ENCODE measurements around the gene RPTOR.

Gene RPTOR

DNA sequence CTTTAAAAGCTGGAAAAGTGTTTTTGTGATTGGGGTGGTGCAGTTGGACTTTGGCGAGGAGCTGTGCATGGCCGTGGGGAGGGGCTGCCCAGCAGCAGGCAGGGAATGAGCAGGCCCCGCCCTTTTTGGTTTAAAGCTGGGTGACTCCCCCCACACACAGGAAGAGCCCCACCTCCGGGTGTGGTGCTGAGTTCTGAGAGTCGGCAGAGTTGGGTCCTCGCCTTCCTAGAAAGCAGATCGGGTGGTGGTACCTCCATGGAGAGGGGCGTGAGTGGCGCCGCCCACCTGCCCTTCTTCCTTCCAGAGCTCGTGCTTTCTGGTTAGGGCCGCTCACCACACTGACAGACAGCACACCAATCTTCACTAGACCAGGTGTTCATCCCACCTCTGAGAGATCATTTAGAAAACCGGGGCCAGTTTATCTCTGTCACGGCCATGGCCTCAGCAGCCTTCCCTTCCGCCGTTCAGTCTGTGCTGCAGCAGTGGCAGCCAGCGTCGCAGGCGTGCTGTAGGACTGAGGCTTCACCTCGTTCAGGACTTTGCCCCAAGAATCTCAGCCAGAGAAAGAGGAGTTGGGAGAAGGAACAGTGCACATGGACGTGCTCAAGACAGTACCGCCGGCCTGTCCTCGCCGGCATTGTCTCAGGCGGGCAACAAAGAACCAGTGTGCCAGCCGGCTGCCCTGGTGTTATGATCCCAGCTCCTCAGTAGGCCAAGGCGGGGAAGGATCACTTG is 303.0 kb downstream of the RPTOR start:
- DNase-seq (ENCODE audit: low read depth in 2 of 2): peak; percentile 49 to 66

- DNase-seq (ENCODE audit: low read depth in 2 of 2): no peak
Measured at GRCh38 chr17:80848449-80849102, 303.9 kb downstream of the RPTOR start.

- no peak for DNase-seq (ENCODE audit: low read depth in 2 of 2)
Measured at GRCh38 chr17:80849119-80849518, 304.5 kb downstream of the RPTOR start.

- no peak for DNase-seq (ENCODE audit: low read depth in 2 of 2)
Measured at GRCh38 chr17:80850109-80850508, 305.5 kb downstream of the RPTOR start.

DNA sequence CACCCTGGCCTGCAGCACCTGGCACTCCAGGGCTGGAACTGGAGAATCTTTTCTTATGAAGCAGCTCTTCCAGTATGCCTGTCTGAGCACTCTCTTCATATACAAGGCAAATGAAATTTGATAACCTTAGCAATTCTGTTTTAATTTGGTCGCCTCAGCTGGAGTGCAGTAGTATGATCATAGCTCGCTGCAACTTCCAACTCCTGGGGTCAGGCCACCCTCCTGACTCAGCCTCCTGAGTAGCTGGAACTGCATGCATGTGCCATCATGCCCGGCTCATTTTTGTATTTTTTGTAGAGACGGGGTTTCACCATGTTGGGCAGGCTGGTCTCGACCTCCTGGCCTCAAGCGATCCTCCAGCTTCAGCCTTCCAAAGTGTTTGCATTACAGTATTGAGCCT is 306.2 kb downstream of the RPTOR start:
- DNase-seq (ENCODE audit: low read depth in 2 of 2): no peak

- DNase-seq (ENCODE audit: low read depth in 2 of 2): no peak
Measured at GRCh38 chr17:80851277-80851925, 306.8 kb downstream of the RPTOR start.

DNA sequence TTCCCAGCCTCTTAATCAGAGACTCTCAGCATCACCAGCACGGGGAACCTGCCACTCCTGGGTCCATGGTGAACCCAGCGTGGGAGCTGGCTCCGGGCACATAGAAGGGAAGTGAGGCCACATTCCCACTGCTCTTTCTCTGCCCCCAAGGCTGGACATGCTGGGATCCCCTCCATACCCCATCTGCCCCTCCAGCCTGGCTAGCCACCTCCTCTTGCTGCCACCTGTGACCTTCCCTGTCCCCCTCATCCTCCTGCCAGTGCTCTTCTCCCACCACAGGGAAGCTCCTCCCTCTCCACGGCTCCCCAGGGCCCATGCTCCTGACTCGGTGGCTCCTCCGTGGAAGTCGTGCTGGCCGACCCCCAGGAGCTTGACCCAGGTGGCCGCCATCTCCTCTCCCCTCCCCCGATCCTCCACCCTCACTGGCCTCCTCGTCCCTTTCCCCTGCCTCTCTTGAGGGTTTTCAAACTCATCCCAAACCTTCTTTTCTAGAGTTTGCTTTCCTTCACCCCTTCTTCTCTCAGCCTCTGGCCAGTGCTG is 307.9 kb downstream of the RPTOR start:
- DNase-seq (ENCODE audit: low read depth in 2 of 2): no peak

GRCh38 chr17:80853076-80853475 is 308.4 kb downstream of the RPTOR start:
- DNase-seq (ENCODE audit: low read depth in 2 of 2): no peak

DNA sequence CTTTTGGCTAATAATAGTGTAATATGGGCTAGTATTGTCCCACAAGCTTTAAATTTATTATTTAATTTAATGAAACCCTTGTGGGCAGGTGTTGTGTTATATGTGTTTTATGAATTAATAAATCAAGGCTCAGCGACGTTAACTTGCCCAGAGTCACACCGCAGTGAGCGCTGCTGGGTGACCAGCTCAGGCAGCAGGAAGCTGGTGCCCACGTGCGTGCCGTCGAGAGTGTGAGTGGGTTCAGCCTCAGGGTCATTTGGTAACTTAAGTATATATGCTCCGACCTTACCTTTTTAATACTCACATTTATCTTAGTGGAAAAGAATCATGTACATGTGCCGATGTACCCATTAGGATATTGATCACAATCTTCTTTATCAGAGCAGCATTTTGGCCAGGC is 309.6 kb downstream of the RPTOR start:
- no peak for DNase-seq (ENCODE audit: low read depth in 2 of 2)

GRCh38 chr17:80855196-80855947 is 310.7 kb downstream of the RPTOR start:
- no peak for DNase-seq (ENCODE audit: low read depth in 2 of 2)

GRCh38 chr17:80855948-80856862 is 311.6 kb downstream of the RPTOR start:
- DNase-seq (ENCODE audit: low read depth in 2 of 2): peak; percentile 72 to 79

- no peak for DNase-seq (ENCODE audit: low read depth in 2 of 2)
Measured at GRCh38 chr17:80856863-80857755, 312.5 kb downstream of the RPTOR start.

DNA sequence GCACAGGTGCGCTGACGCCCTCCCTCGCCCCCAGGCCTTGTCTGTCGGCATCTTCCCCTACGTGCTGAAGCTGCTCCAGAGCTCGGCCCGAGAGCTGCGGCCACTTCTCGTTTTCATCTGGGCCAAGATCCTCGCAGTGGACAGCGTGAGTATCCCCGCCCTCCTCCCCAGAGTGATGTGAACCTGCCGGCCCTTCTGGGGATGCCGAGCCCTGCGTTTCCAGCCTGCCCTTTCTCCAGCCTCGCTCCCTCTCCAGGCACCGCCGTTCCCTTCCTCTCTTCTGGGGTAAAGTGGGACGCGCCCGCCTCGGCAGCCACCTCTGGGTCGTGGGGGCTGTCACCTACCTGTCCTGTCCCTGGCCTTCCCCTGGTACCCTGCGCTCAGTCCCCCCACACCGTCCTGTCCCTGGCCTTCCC is 313.1 kb downstream of the RPTOR start:
- DNase-seq (ENCODE audit: low read depth in 2 of 2): no peak

DNA sequence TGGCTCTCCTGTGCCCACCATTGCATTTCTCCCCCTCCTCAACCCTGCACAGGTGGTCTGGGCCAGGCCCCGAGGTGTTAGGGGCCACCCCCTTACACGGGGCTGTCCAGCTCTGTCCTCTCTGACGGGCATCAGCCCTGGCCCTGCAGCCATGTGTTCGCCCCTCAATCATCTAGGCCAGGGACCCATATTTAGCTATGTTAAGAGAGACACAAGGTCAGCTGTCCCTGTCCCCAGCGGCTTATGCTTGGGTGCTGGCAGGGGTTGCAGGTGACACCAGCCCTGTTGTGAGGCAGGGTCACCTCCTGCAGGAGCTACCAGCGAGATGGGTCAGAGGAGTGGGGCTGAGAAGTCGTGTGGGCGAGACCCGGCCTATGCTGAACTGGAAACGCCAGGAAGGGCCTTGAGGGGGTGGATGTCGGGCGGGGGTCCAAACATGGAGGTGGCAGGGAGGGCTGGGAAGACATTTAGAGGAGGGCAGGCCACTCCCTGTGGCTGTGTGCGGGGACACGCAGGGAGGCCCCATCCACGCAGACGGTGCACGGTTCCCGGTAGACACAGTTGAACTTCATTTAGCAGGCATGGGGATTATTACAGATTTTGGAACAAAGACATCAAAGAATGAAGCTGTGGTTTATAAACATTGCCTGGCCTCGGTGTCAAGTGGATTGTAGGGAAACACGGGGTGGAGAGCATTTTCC is 313.8 kb downstream of the RPTOR start:
- no peak for DNase-seq (ENCODE audit: low read depth in 2 of 2)

- DNase-seq (ENCODE audit: low read depth in 2 of 2): no peak
Measured at GRCh38 chr17:80859002-80859941, 314.6 kb downstream of the RPTOR start.

GRCh38 chr17:80860101-80860671 is 315.5 kb downstream of the RPTOR start:
- no peak for DNase-seq (ENCODE audit: low read depth in 2 of 2)

GRCh38 chr17:80860703-80861417 is 316.2 kb downstream of the RPTOR start:
- DNase-seq (ENCODE audit: low read depth in 2 of 2): no peak
